Measurements from ENCODE around the gene BMP2K. TPM values are rescaled to one million over a fixed set of nuclear protein-coding genes. Genes with fewer than 3 reads are reported as not detected.

The BMP2K gene
- total and polyA plus RNA-seq, 2 of the 8 experiments (the other 6 are each of a cell fraction or from before 2014, with no cell fraction given) = 15.6 to 24.1 TPM

- H2BK5ac ChIP-seq (ENCODE audit: low read depth, low read length) = no peak overlapping the region
- H2BK12ac ChIP-seq (ENCODE audit: low read depth, low read length) = no peak overlapping the region
- H3K23me2 ChIP-seq (ENCODE audit: low read depth, low read length) = peaks cover 5% of the 10 kb centered on the region
- no peak overlapping the region for H2BK20ac ChIP-seq (ENCODE audit: low read length)
- H2AFZ ChIP-seq (ENCODE audit: low read length) = no peak overlapping the region
- H4K20me1 ChIP-seq (replicated peaks in 1 of 2; ENCODE audit: control insufficient read depth in 1 of 2, insufficient read depth in 2 of 2, low read length in 2 of 2) = peaks cover 0 to 3% of the 10 kb centered on the region in 2 experiments
- no peaks in the 10 kb centered on the region for H3K9me3 ChIP-seq (ENCODE audit: insufficient read depth in 2 of 2, low read depth in 1 of 2, low read length in 1 of 2)
- no peak overlapping the region for H2BK15ac ChIP-seq (ENCODE audit: low read length)
- H3K4me2 ChIP-seq (ENCODE audit: insufficient read depth in 1 of 2, low read depth in 2 of 2, low read length in 2 of 2) = no peak overlapping the region; a peak in 1 of 4 replicates
- H3K27me3 ChIP-seq (replicated peaks in 1 of 4; ENCODE audit: control insufficient read depth in 3 of 4, extremely low read depth in 1 of 4, insufficient read depth in 3 of 4, low read length in 3 of 4) = no peaks in the 10 kb centered on the region
- no peak overlapping the region for H3K23ac ChIP-seq (ENCODE audit: insufficient read length)
- no peak overlapping the region for H3K27ac ChIP-seq (ENCODE audit: low read depth, low read length)
- no peak overlapping the region for H3K14ac ChIP-seq (ENCODE audit: insufficient read length)
- no peak overlapping the region for H3K56ac ChIP-seq (replicated peaks; ENCODE audit: insufficient read length, low read depth, low read length)
- POLR2A ChIA-PET (ENCODE audit: partially characterized antibody) = interaction anchor here (1.0 kb wide), 1 partner anchor 11 kb away, joined by 3 read pairs; no protein-coding TSS in a partner anchor
- H3K4me1 ChIP-seq (replicated peaks in 1 of 4; ENCODE audit: control insufficient read depth in 3 of 4, insufficient read depth in 4 of 4, low read length in 3 of 4) = peaks cover 0 to 2% (median 0%) of the 10 kb centered on the region in 4 experiments; a peak in 2 of 7 replicates
- H3K18ac ChIP-seq (ENCODE audit: extremely low read depth, low read length) = no peak overlapping the region
- H3K4ac ChIP-seq (replicated peaks; ENCODE audit: insufficient read length, low read depth, low read length) = no peak overlapping the region
- no peak overlapping the region for H4K91ac ChIP-seq (replicated peaks; ENCODE audit: insufficient read length, low read length)
- no peak overlapping the region for H4K5ac ChIP-seq (ENCODE audit: insufficient read length, low read depth, low read length)
- CTCF ChIA-PET (ENCODE audit: partially characterized antibody) = interaction anchor here (0.6 to 1.0 kb wide), 3 partner anchors 8 to 1293 kb away, joined by 3 read pairs; no protein-coding TSS in a partner anchor
- FAIRE-seq = no peak
- no peak for DNase-seq (ENCODE audit: low read depth in 1 of 2, low spot score in 2 of 2)
- peak overlapping the region in 1 of 4 experiments; percentile 79; a peak in 1 of 8 replicates for H3K4me3 ChIP-seq (ENCODE audit: extremely low read depth in 1 of 4, insufficient read depth in 2 of 4, low read depth in 3 of 4, low read length in 4 of 4)
- no peak overlapping the region for H2BK120ac ChIP-seq (replicated peaks; ENCODE audit: low read depth, low read length)
- no peak overlapping the region for H2AK5ac ChIP-seq (ENCODE audit: low read depth, low read length)
- no peak overlapping the region for H3K9ac ChIP-seq (replicated peaks in 1 of 4; ENCODE audit: extremely low read depth in 1 of 4, low read depth in 3 of 4, low read length in 3 of 4)
- no peak overlapping the region for H4K8ac ChIP-seq (ENCODE audit: extremely low read depth, insufficient read depth, low read length)
- WGBS, 2 experiments (ENCODE audit: extremely low coverage in 1 of 2, insufficient coverage in 1 of 2, insufficient read length in 1 of 2, insufficient replicate concordance in 2 of 2, low coverage in 1 of 2, low lambda C conversion rate in 2 of 2, missing lambda C conversion rate in 1 of 2) = 89% methylated on average over 4 of the region's 4 CpGs; no CpG with 5 or more reads in 1 of the 2 experiments
- H3K36me3 ChIP-seq (ENCODE audit: control insufficient read depth in 2 of 4, insufficient read depth in 4 of 4, low read length in 3 of 4) = no peaks in the 10 kb centered on the region
- peaks cover 3 to 64% of the 10 kb centered on the region in 2 experiments for H3K79me2 ChIP-seq (ENCODE audit: control insufficient read depth in 1 of 2, insufficient read depth in 2 of 2, low read length in 2 of 2)
- H3K79me1 ChIP-seq (ENCODE audit: low read depth, low read length) = no peaks in the 10 kb centered on the region
- TF ChIP-seq TEAD4 (IDR thresholded peaks at IDR 0.05; ENCODE audit: low read depth, low read length) (no peak), SIRT6 (IDR thresholded peaks at IDR 0.05; ENCODE audit: low read length) (no peak), EGR1 (IDR thresholded peaks at IDR 0.05; ENCODE audit: borderline replicate concordance, low read depth, low read length) (no peak), SIN3A (conservative IDR thresholded peaks at IDR 0.05 in 1 of 2, IDR thresholded peaks at IDR 0.05 in 1 of 2; ENCODE audit: low read depth in 1 of 2, low read length in 2 of 2) (no peak), TAF7 (optimal IDR thresholded peaks at IDR 0.05; ENCODE audit: borderline replicate concordance, low read depth, low read length) (no peak), SP2 (IDR thresholded peaks at IDR 0.05; ENCODE audit: low read length) (no peak), TCF12 (IDR thresholded peaks at IDR 0.05; ENCODE audit: low read depth, low read length) (no peak), NRF1 (IDR thresholded peaks at IDR 0.05; ENCODE audit: low read depth, low read length) (no peak), EP300 (IDR thresholded peaks at IDR 0.05; ENCODE audit: borderline replicate concordance in 1 of 2, low read depth in 2 of 2, low read length in 2 of 2) (no peak), JUND (IDR thresholded peaks at IDR 0.05; ENCODE audit: low read length) (no peak), MAFK (IDR thresholded peaks at IDR 0.05; ENCODE audit: low read depth, low read length) (no peak), CHD1 (IDR thresholded peaks at IDR 0.05; ENCODE audit: low read depth, low read length) (no peak), CBX8 (IDR thresholded peaks at IDR 0.05; ENCODE audit: borderline replicate concordance, low read depth, low read length) (no peak), KDM1A (IDR thresholded peaks at IDR 0.05; ENCODE audit: borderline replicate concordance, low read length) (no peak)
Observed at GRCh38 chr4:78778530-78778929, 2.4 kb downstream of the BMP2K start.
